ENCODE measurements around the gene TP53BP2. TPM values are rescaled to one million over a fixed set of nuclear protein-coding genes. Genes with fewer than 3 reads are reported as not detected.

The TP53BP2 gene
- total RNA-seq, 1 donor from 2014 or later, result 47.4 TPM

DNA sequence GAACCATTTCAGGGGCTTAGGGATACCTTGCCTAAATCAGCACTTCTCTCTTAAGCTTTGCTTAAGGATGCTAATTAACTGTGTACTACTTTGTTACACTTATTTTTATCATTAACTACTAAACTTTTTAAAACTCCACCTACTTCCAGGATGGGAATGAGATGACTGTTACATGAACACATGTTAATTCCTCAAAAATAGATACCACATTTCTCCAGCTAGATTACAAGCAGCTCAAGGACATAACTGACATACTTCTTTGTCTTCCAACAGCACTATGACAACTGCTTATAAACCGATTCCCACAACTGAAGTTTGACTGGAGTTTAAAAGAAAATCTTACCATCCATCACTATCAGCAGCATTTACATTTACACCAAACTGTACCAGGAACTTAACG lies 53.7 kb downstream of the TP53BP2 start:
- TF ChIP-seq, protein P1, sequence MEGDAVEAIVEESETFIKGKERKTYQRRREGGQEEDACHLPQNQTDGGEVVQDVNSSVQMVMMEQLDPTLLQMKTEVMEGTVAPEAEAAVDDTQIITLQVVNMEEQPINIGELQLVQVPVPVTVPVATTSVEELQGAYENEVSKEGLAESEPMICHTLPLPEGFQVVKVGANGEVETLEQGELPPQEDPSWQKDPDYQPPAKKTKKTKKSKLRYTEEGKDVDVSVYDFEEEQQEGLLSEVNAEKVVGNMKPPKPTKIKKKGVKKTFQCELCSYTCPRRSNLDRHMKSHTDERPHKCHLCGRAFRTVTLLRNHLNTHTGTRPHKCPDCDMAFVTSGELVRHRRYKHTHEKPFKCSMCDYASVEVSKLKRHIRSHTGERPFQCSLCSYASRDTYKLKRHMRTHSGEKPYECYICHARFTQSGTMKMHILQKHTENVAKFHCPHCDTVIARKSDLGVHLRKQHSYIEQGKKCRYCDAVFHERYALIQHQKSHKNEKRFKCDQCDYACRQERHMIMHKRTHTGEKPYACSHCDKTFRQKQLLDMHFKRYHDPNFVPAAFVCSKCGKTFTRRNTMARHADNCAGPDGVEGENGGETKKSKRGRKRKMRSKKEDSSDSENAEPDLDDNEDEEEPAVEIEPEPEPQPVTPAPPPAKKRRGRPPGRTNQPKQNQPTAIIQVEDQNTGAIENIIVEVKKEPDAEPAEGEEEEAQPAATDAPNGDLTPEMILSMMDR (IDR thresholded peaks at IDR 0.05), result no peak
- no peak for DNase-seq (ENCODE audit: low spot score)
- Mint-ChIP-seq H3K27ac (ENCODE audit: unreplicated experiment) (no peak overlapping the region), H3K36me3 (ENCODE audit: low read depth) (peaks cover 19% of the 10 kb centered on the region), H3K27me3 (ENCODE audit: low read depth) (no peaks in the 10 kb centered on the region), H3K9me3 (ENCODE audit: low read depth) (no peaks in the 10 kb centered on the region), H3K4me1 (ENCODE audit: low read depth) (peaks cover 3% of the 10 kb centered on the region), H3K4me3 (ENCODE audit: unreplicated experiment) (no peak overlapping the region)

- Mint-ChIP-seq H3K27ac (ENCODE audit: unreplicated experiment) (no peak overlapping the region), H3K36me3 (ENCODE audit: low read depth) (peaks cover 21% of the 10 kb centered on the region), H3K4me1 (ENCODE audit: low read depth) (peaks cover 3% of the 10 kb centered on the region), H3K4me3 (ENCODE audit: unreplicated experiment) (no peak overlapping the region), H3K9me3 (ENCODE audit: low read depth) (no peaks in the 10 kb centered on the region), H3K27me3 (ENCODE audit: low read depth) (no peaks in the 10 kb centered on the region)
- TF ChIP-seq, protein P1 (IDR thresholded peaks at IDR 0.05), result no peak
- DNase-seq (ENCODE audit: low spot score), result no peak
Measured at GRCh38 chr1:223788746-223789415, 56.9 kb downstream of the TP53BP2 start.

DNA sequence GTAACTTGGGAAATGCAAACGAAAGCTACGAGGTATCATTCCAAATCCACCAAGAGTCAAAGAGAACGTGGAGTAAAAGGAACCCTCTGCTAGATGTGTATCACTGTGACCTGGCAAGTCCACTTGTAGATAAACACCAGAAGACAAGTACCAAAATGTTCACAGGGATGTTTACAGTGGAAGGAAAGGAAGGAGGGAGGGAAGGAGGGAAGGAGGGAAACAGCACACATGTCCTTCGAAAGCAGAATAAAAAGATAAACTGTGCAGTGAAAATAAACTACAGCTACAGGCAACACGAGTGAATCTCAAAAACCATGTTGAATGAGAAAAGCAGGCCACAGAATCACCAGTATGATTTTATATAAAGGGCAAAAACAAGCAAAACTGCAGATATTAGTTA lies 59.9 kb downstream of the TP53BP2 start:
- Mint-ChIP-seq H3K4me1 (ENCODE audit: low read depth) (peaks cover 3% of the 10 kb centered on the region), H3K9me3 (ENCODE audit: low read depth) (no peaks in the 10 kb centered on the region), H3K36me3 (ENCODE audit: low read depth) (peaks cover 23% of the 10 kb centered on the region), H3K4me3 (ENCODE audit: unreplicated experiment) (no peak overlapping the region), H3K27me3 (ENCODE audit: low read depth) (no peaks in the 10 kb centered on the region), H3K27ac (ENCODE audit: unreplicated experiment) (no peak overlapping the region)
- TF ChIP-seq, protein P1 (IDR thresholded peaks at IDR 0.05), result no peak
- DNase-seq (ENCODE audit: low spot score), result no peak

DNA sequence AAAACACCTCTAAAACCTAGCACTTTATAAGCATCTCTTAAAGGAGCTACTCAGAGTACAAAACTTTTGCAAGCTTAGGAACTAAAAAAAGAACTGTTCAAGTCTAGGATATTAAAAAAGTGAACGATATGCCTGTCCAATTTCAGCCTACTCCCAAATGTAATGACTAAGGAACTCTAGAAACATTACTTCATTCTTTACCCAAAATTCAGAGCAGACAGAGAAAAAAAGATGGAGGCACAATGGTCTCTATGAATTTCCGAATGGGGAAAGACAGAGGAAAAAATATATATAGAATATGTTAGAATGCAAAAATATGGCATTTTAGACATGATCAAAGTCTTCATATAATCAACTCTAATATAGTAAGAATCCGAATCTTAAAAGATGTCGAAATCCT lies 61.2 kb downstream of the TP53BP2 start:
- no peaks in the 10 kb centered on the region for H3K27me3 Mint-ChIP-seq (ENCODE audit: low read depth)
- H3K36me3 Mint-ChIP-seq (ENCODE audit: low read depth), result peaks cover 23% of the 10 kb centered on the region

GRCh38 chr1:223783676-223784075 lies 62.1 kb downstream of the TP53BP2 start:
- no peak overlapping the region for H3K27ac Mint-ChIP-seq (ENCODE audit: unreplicated experiment)
- H3K4me1 Mint-ChIP-seq (ENCODE audit: low read depth), result peaks cover 3% of the 10 kb centered on the region
- TF ChIP-seq, protein P1 (IDR thresholded peaks at IDR 0.05), result no peak
- no peaks in the 10 kb centered on the region for H3K27me3 Mint-ChIP-seq (ENCODE audit: low read depth)
- DNase-seq (ENCODE audit: low spot score), result no peak
- no peak overlapping the region for H3K4me3 Mint-ChIP-seq (ENCODE audit: unreplicated experiment)
- no peaks in the 10 kb centered on the region for H3K9me3 Mint-ChIP-seq (ENCODE audit: low read depth)
- peaks cover 23% of the 10 kb centered on the region for H3K36me3 Mint-ChIP-seq (ENCODE audit: low read depth)

More for the DNA sequence above, 61.2 kb downstream of the TP53BP2 start:
- no peak overlapping the region for H3K4me3 Mint-ChIP-seq (ENCODE audit: unreplicated experiment)
- H3K4me1 Mint-ChIP-seq (ENCODE audit: low read depth), result peaks cover 3% of the 10 kb centered on the region
- DNase-seq (ENCODE audit: low spot score), result no peak
- TF ChIP-seq, protein P1 (IDR thresholded peaks at IDR 0.05), result no peak
- H3K9me3 Mint-ChIP-seq (ENCODE audit: low read depth), result no peaks in the 10 kb centered on the region
- no peak overlapping the region for H3K27ac Mint-ChIP-seq (ENCODE audit: unreplicated experiment)

All from chondrocyte (in vitro differentiated cells).